Testis (tissue), 2 donors: ENCODE data around the gene CFAP299.

Experiments used
- CTCF ChIP-seq, 3 experiments: fragments of 450-650 bp in 2 of 3; fragments of 200-600 bp in 1 of 3; sonication (generic) in 1 of 3; IDR thresholded peaks; one replicate each; pipeline ENCODE4 v1.5.1; 2016 to 2019; ENCODE audit warnings: antibody characterized with exemption in 3 of 3, mild to moderate bottlenecking in 2 of 3, moderate library complexity in 1 of 3
- POLR2A ChIP-seq: fragments of 450-650 bp; IDR thresholded peaks from one replicate; pipeline ENCODE4 v1.6.1; 2017; ENCODE audit warnings: antibody characterized with exemption, mild to moderate bottlenecking, moderate library complexity

GRCh38 chr4:80614319-80614718, 278.8 kb downstream of the CFAP299 start:
- no peak for TF ChIP-seq CTCF (IDR thresholded peaks at IDR 0.05)
- no peak for TF ChIP-seq POLR2A
